HG02884 (cell line): ENCODE results near the gene GNAQ.

ENCODE experiments used
- ATAC-seq: cut with Tn5 transposase; IDR thresholded peaks from one replicate; pipeline ENCODE4 v1.9.1; 2021; ENCODE audit warnings: mild to moderate bottlenecking, moderate library complexity; ENCODE audit not compliant: unreplicated experiment

GNAQ gene

DNA sequence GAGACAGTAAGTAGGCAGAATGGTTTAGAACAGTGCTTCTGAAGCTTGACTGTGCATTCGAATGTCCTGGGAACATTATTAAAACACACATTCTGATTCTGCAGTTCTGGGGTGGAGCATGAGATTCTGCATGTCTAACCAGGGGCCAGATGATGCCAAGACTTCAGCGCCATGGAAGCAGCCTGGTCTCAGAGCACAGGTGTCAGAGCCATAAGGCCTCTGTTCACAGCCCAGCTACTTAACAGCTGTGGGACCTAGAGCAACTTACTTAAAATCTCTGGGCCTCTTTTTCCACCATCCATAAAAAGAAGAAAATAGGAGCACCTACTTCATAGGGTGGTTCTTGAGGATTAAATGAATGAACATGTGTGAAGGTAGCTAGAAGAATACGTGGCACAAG is 84.0 kb downstream of the GNAQ start:
- ATAC-seq, result no peak

GRCh38 chr9:77946969-77947620 is 84.5 kb downstream of the GNAQ start:
- ATAC-seq, result no peak

DNA sequence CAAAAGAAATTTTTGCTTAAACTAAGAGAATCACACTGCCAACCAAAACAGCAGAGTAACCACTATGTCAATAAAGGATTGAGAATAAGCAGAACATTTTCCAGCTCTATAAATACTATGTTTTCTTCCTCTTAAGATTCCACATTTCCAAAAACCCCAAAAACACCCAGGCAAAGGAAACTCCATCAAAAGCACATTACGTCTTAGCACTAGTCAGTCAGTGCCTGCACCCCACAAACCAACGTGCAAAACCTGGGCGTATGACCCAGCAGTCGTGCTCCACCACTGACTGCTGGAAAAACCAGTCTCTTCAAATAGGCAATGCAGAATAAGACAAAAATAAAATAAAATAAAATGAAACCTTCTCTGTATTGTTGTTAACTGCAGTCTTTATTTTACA is 85.3 kb downstream of the GNAQ start:
- ATAC-seq, result no peak

GRCh38 chr9:77945798-77946197 is 85.8 kb downstream of the GNAQ start:
- ATAC-seq, result no peak

- no peak for ATAC-seq
Observed at GRCh38 chr9:77944556-77945243, 86.9 kb downstream of the GNAQ start.

DNA sequence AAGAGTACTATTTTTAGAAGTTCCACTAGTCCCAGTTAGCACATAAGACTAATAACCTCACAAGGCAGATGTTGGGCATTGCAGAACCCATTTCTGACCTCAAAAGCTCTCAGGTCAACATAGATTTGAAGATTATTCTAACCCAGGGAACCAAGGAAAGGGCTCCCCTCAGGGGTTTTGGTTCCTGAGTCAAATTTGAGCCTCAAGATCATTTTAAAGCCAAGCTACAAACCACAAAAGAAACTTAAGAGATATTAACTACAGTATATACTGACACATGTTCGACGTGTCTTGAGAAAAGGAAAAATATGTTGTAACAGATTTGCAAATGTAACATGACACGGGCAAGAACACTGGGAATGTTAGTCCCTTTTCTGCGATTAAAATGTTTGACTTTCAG is 88.6 kb downstream of the GNAQ start:
- no peak for ATAC-seq

DNA sequence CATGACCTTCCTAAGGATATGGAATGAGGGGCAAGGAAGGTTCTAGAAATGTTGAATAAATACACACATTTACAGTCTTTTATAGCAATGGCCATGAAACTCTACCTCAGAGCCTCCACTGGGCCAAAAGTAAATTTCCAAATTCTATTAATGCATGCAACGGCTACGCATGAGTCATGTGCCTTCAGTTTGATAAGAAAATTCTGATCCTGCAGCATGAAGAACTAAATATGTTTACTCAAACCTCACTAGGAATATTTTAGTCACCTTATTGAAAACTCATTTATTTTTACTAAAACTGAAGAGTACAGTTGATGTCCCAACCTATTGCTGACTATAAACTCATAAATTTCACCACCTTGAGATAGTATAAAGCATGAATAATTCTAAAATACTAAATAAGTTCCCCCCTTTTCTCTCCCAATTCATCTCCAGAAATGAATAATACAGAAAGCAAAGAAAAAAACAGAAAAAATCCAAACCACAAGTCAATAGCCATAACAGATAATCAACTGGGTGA is 92.4 kb downstream of the GNAQ start:
- ATAC-seq, result no peak

GRCh38 chr9:77938163-77938562 is 93.4 kb downstream of the GNAQ start:
- no peak for ATAC-seq

GRCh38 chr9:77935974-77936373 is 95.6 kb downstream of the GNAQ start:
- ATAC-seq, result no peak

- ATAC-seq, result no peak
Observed at GRCh38 chr9:77935211-77935610, 96.4 kb downstream of the GNAQ start.

DNA sequence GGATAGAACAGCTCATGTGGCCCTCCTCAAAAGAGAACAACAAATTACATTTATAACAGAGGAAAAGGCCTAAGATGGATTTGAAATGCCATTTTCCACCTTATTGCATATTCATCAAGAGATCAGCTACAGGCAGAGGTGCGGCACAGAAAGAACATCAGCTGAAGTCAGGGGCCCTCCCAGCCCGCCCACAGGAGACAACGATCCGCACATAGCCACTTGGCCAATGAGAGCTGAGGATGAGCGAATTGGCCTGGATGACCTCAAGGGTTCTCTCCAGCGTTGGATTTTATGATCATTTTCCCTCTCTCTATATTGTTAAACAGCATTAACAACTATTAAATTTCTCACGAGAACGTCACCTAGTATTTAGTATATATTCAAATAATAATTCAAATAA is 97.6 kb downstream of the GNAQ start:
- ATAC-seq, result no peak

DNA sequence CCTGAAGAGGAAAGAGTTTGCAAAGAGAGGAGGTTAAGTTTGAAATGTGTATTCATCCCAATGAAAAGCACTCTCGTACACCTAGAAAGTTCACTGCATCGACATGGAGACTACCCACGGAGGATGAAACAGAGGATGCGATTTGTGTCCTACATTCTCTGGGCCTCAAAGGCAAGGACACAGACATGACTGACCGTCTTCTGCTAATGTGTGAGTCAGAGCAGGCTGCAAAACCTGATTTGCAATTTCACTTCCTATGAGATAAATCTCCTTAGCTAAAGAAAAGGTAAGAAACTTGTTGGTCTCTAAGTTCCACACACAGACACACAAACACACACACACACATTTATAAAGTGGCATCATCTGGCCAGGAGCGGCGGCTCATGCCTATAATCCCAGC is 98.6 kb downstream of the GNAQ start:
- no peak for ATAC-seq

- ATAC-seq, result no peak
Observed at GRCh38 chr9:77929942-77930341, 101.7 kb downstream of the GNAQ start.

DNA sequence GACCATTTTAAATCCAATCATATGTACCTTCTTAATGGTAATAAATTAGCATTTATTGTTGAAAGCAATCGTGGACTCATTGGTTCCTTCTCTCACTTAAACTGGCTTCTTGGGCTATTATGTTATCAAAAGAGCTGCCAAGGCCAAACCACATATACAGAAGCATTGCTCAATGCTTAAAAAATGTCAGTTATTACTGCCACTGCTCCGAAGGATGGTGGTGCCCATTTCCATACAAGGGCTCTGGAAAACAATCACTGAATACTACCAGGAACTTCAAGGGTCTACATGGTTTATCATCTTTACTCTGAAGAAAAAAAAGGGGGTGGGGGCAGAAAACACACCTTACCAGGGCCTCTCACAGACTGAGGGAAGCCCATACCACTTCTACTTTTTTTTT is 104.3 kb downstream of the GNAQ start:
- ATAC-seq, result no peak

DNA sequence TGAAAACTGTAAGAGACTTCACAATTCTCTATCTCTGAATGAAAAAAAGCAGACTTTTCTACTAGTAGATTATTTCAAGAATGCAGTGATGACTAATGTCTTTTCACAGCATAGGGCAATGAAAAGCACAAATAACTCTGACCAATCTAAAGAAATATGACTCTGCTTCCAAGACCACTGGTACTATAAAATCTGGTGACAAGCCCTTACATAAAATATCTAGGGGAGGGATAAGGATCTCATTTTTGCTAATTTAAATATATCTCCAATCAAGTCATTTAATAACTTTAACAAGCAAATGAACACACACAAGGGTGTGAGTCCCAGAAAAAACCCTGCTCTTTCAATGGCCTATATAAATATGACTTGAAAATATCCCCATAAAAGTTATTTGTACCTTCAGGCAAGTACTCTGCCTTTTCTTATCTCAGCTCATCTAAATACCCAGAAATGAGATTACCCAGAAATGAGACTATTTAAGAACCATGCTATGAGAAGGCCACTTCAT is 105.2 kb downstream of the GNAQ start:
- no peak for ATAC-seq

DNA sequence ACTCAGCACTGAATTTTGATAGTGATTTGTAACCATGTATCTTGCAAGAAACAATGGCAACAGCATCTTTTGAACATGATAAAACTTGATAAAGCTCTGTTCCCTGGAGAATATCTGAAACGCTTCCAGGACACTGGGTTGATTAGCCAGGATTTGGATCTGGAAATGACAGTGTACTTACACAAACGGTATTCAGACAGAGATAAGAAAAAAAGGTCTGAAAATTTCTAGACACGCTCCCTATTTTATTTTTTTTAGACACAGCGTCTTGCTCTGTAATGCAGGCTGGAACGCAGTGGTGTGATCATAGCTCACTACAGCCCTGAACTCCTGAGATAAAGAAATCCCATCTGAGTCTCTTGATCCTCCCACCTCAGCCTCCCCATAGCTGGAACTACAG is 109.0 kb downstream of the GNAQ start:
- ATAC-seq, result no peak

GRCh38 chr9:77917800-77918199 is 113.8 kb downstream of the GNAQ start:
- ATAC-seq, result no peak

- ATAC-seq, result no peak
Observed at GRCh38 chr9:77916820-77917219, 114.8 kb downstream of the GNAQ start.

GRCh38 chr9:77916410-77916819 is 115.2 kb downstream of the GNAQ start:
- ATAC-seq, result no peak

GRCh38 chr9:77915744-77916143 is 115.9 kb downstream of the GNAQ start:
- ATAC-seq, result no peak

DNA sequence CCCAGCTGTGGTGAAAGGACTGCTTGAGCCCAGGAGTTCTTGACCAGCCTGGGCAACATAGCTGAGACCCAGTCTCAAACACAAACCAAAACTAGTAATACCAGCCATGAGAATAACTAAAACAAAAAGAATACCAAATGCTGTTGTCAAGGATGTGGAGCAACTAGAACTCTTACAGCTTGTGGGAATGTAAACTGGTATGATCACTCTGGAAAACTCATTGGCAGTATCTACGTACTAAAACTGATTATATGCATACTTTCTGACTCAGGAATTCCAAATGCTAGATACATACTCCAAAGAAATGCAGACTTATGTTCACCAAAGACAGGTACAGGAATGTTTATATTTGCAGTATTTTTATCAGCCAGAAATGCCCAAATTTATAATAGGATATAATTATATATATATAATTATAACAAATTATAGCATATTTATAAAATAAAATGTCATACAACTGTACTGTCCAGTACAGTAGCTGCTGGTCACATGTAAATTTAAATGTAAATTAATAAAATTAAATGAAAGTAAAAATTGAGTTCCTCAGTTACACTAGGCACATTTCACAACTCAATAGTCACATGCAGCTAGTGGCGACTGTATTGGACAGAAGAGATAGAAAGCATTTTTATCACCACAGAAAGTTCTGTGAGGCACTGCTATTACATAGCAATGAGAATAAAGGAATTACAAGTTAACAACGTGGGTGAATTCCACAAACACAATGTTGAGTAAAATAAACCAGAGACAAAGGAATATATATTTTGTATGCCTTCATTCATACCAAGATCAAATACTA is 118.5 kb downstream of the GNAQ start:
- no peak for ATAC-seq

- ATAC-seq, result no peak
Observed at GRCh38 chr9:77911928-77912327, 119.7 kb downstream of the GNAQ start.
